Osteocyte (in vitro differentiated cells): Measurements from ENCODE around the gene CSF1R. TPM values are rescaled to one million over a fixed set of nuclear protein-coding genes. Genes with fewer than 3 reads are reported as not detected.
A peak's percentile ranks its signal among the peaks of the same experiment; 100 is the strongest.

Source experiments
- DNase-seq: peaks from one replicate; pipeline ENCODE4 v3.0.0; 2021; ENCODE audit warnings: mixed read lengths; ENCODE audit not compliant: unreplicated experiment; ENCODE audit errors: extremely low spot score
- H3K27ac Mint-ChIP-seq: one replicate; pipeline ENCODE4 v1.8.0; 2021; ENCODE audit warnings: mild to moderate bottlenecking, mixed read lengths; ENCODE audit not compliant: unreplicated experiment
- H3K27me3 Mint-ChIP-seq: one replicate; pipeline ENCODE4 v1.8.0; 2021; ENCODE audit warnings: mixed read lengths; ENCODE audit not compliant: unreplicated experiment
- H3K36me3 Mint-ChIP-seq: one replicate; pipeline ENCODE4 v1.8.0; 2021; ENCODE audit warnings: mixed read lengths; ENCODE audit not compliant: unreplicated experiment
- H3K4me1 Mint-ChIP-seq: one replicate; pipeline ENCODE4 v1.8.0; 2021; ENCODE audit warnings: mixed read lengths; ENCODE audit not compliant: unreplicated experiment
- H3K4me3 Mint-ChIP-seq: one replicate; pipeline ENCODE4 v1.8.0; 2021; ENCODE audit warnings: mild to moderate bottlenecking, moderate library complexity, mixed read lengths; ENCODE audit not compliant: unreplicated experiment
- H3K9me3 Mint-ChIP-seq: one replicate; pipeline ENCODE4 v1.8.0; 2021; ENCODE audit warnings: mixed read lengths; ENCODE audit not compliant: unreplicated experiment
- total RNA-seq: library from RNA; stranded (reverse); gene quantifications from 2 replicates; pipeline ENCODE4 v1.2.1, GENCODE V29; 2021
- TF ChIP-seq, protein P1 (sequence below): fragments of 200-600 bp; sonication (generic); IDR thresholded peaks from 2 replicates; pipeline ENCODE4 v1.5.0; 2021; ENCODE audit warnings: antibody characterized with exemption, mild to moderate bottlenecking, moderate library complexity

The CSF1R gene
- total RNA-seq, 1 donor from 2014 or later = 1.2 TPM

DNA sequence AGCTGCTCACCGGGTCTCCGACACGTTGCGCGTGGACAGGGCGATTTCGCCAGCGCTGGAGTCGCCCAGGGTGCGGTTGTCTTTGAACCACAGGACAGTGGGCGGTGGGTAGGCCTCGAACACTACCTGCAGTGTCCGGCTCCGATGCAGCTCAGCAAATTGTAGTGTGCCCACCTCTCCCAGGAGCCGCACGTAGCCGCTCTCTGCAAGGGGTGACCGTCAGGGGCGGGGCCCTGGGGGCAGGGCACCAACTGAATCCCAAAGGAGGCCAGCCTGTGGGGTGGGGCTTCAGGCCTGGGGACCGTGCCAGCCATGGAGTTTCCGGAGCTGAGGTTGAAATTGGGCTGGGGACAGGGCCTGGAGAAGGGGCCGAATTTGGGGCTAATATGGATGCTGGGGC is 46.4 kb upstream of the CSF1R start:
- H3K9me3 Mint-ChIP-seq = no peaks in the 10 kb centered on the region
- H3K27ac Mint-ChIP-seq = peak overlapping the region; percentile 72
- DNase-seq = no peak
- H3K4me1 Mint-ChIP-seq = peaks cover 79% of the 10 kb centered on the region
- no peak overlapping the region for H3K4me3 Mint-ChIP-seq
- TF ChIP-seq, protein P1, sequence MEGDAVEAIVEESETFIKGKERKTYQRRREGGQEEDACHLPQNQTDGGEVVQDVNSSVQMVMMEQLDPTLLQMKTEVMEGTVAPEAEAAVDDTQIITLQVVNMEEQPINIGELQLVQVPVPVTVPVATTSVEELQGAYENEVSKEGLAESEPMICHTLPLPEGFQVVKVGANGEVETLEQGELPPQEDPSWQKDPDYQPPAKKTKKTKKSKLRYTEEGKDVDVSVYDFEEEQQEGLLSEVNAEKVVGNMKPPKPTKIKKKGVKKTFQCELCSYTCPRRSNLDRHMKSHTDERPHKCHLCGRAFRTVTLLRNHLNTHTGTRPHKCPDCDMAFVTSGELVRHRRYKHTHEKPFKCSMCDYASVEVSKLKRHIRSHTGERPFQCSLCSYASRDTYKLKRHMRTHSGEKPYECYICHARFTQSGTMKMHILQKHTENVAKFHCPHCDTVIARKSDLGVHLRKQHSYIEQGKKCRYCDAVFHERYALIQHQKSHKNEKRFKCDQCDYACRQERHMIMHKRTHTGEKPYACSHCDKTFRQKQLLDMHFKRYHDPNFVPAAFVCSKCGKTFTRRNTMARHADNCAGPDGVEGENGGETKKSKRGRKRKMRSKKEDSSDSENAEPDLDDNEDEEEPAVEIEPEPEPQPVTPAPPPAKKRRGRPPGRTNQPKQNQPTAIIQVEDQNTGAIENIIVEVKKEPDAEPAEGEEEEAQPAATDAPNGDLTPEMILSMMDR = no peak
- H3K36me3 Mint-ChIP-seq = peaks cover 73% of the 10 kb centered on the region
- H3K27me3 Mint-ChIP-seq = no peaks in the 10 kb centered on the region

- no peaks in the 10 kb centered on the region for H3K9me3 Mint-ChIP-seq
- H3K4me3 Mint-ChIP-seq = no peak overlapping the region
- TF ChIP-seq, protein P1 = no peak
- H3K36me3 Mint-ChIP-seq = peaks cover 75% of the 10 kb centered on the region
- no peaks in the 10 kb centered on the region for H3K27me3 Mint-ChIP-seq
- peaks cover 73% of the 10 kb centered on the region for H3K4me1 Mint-ChIP-seq
- no peak for DNase-seq
- H3K27ac Mint-ChIP-seq = peak overlapping the region; percentile 44
These were observed 45.8 kb upstream of the CSF1R start for GRCh38 chr5:150131978-150132694.

DNA sequence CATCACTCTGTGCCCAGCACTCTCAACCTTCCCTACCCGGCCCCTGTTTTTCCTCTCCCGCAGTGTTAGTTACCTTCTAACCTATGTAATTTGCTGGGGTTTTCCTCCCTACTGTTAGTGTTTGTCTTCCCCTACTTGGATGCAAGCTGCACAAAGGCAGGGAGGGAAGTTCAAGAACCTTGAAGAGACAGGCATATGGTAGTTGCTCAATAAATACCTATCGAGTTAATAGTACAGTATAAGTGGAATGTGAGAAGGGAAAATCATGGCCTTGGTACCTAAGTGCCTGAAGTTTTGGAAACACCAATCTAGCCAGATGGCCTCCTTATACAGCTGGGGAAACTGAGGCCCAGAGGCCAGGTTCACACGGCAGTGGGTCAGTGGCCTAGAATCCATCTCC is 45.1 kb upstream of the CSF1R start:
- TF ChIP-seq, protein P1 = no peak
- Mint-ChIP-seq H3K27me3 (no peaks in the 10 kb centered on the region), H3K4me3 (no peak overlapping the region), H3K36me3 (peaks cover 79% of the 10 kb centered on the region), H3K27ac (peak overlapping the region; percentile 74), H3K9me3 (no peaks in the 10 kb centered on the region), H3K4me1 (peaks cover 66% of the 10 kb centered on the region)
- no peak for DNase-seq

DNA sequence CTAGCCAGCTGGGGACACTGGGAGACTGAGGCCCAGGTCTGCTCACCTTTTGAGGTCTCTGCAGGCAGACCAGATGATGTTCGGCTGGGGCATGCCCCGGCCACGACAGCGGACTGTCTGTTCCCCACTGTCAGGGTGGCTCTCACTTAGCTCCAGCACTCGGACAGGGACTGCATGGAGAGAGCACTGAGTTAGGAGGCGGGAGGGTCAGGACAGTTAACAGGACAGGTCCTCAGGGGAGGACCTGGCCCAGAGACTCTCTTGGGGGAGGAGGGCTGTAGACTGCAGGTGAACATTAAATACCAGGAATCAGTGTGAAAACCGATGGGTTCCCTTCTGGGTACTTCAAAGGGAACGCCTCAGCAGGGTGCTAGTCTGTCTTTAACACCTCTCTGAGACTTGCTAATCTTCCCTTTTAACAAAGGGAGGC is 44.2 kb upstream of the CSF1R start:
- peaks cover 58% of the 10 kb centered on the region for H3K4me1 Mint-ChIP-seq
- TF ChIP-seq, protein P1 = no peak
- DNase-seq = no peak
- no peaks in the 10 kb centered on the region for H3K9me3 Mint-ChIP-seq
- peaks cover 83% of the 10 kb centered on the region for H3K36me3 Mint-ChIP-seq
- no peak overlapping the region for H3K4me3 Mint-ChIP-seq
- H3K27me3 Mint-ChIP-seq = no peaks in the 10 kb centered on the region
- H3K27ac Mint-ChIP-seq = peak overlapping the region; percentile 74

DNA sequence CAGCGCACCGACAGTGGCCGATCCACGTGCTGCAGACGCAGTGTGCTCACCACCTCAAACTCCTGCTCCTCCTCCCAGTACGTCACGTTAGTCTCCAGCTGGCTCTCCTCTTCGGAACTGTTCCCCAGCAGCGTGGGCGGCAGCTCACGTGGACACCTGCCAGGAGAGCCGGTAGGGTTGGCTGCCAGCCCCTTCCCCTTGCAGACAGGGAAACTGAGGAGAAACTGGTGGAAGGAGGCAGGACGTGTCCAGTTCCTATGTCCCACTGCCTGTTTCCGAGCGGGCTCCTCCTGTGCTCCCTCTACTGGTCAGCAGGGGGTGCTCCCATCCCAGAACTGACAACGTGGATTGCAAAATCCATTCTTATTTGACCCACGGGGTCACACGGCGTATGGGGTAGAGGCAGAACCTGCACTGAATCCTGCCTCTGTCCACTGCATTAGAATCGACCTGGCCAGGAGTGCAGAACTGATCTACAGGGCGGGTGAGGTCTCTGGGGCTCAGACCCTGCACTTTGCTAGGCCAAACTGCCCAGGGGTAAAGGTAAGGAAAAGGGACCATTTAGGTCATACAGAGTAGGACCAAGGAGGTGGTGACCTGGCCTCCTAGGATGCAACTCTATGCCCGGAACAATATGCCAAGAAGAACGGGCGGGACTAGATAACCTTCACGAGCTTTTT is 43.6 kb upstream of the CSF1R start:
- H3K4me1 Mint-ChIP-seq = peaks cover 56% of the 10 kb centered on the region
- no peak for DNase-seq
- no peak overlapping the region for H3K4me3 Mint-ChIP-seq
- H3K9me3 Mint-ChIP-seq = no peaks in the 10 kb centered on the region
- peaks cover 83% of the 10 kb centered on the region for H3K36me3 Mint-ChIP-seq
- no peaks in the 10 kb centered on the region for H3K27me3 Mint-ChIP-seq
- TF ChIP-seq, protein P1 = peak; percentile 91
- H3K27ac Mint-ChIP-seq = peak overlapping the region; percentile 74
